Measurements from ENCODE around the gene AP3D1.
"Not testable (repeated sequence)": the region's sequence is repeated elsewhere in the genome, so short reads cannot be mapped to it uniquely, and the experiment has no call there.

Gene AP3D1

GRCh38 chr19:2148482-2149135, 2.8 kb downstream of the AP3D1 start:
- peak overlapping the region; percentile 90 for H3K27ac Mint-ChIP-seq
- no peaks in the 10 kb centered on the region for H3K27me3 Mint-ChIP-seq
- no peaks in the 10 kb centered on the region for H3K9me3 Mint-ChIP-seq
- H3K36me3 Mint-ChIP-seq (ENCODE audit: low read depth), result peaks cover 52% of the 10 kb centered on the region
- H3K4me1 Mint-ChIP-seq (ENCODE audit: low read depth), result peaks cover 61% of the 10 kb centered on the region
- peak overlapping the region; percentile 86 for H3K4me3 Mint-ChIP-seq
- DNase-seq, result peak; percentile 53

GRCh38 chr19:2145831-2146241, 5.5 kb downstream of the AP3D1 start:
- Mint-ChIP-seq H3K4me1 (ENCODE audit: low read depth) (peaks cover 55% of the 10 kb centered on the region), H3K9me3 (no peaks in the 10 kb centered on the region), H3K36me3 (ENCODE audit: low read depth) (peaks cover 60% of the 10 kb centered on the region), H3K27me3 (no peaks in the 10 kb centered on the region), H3K4me3 (no peak overlapping the region), H3K27ac (peak overlapping the region; percentile 10)
- DNase-seq, result no peak

GRCh38 chr19:2144190-2144589, 7.2 kb downstream of the AP3D1 start:
- H3K27me3 Mint-ChIP-seq, result no peaks in the 10 kb centered on the region
- H3K4me3 Mint-ChIP-seq, result no peak overlapping the region
- no peaks in the 10 kb centered on the region for H3K9me3 Mint-ChIP-seq
- H3K27ac Mint-ChIP-seq, result no peak overlapping the region
- DNase-seq, result no peak
- peaks cover 48% of the 10 kb centered on the region for H3K4me1 Mint-ChIP-seq (ENCODE audit: low read depth)
- H3K36me3 Mint-ChIP-seq (ENCODE audit: low read depth), result peaks cover 61% of the 10 kb centered on the region

GRCh38 chr19:2142173-2142829, 9.1 kb downstream of the AP3D1 start:
- Mint-ChIP-seq H3K9me3 (no peaks in the 10 kb centered on the region), H3K4me3 (no peak overlapping the region), H3K27ac (no peak overlapping the region)

GRCh38 chr19:2140138-2140569, 11.2 kb downstream of the AP3D1 start:
- no peak overlapping the region for H3K27ac Mint-ChIP-seq
- peaks cover 11% of the 10 kb centered on the region for H3K4me1 Mint-ChIP-seq (ENCODE audit: low read depth)
- H3K9me3 Mint-ChIP-seq, result no peaks in the 10 kb centered on the region
- peaks cover 68% of the 10 kb centered on the region for H3K36me3 Mint-ChIP-seq (ENCODE audit: low read depth)
- H3K27me3 Mint-ChIP-seq, result no peaks in the 10 kb centered on the region
- no peak for DNase-seq
- no peak overlapping the region for H3K4me3 Mint-ChIP-seq

More at GRCh38 chr19:2142173-2142829, 9.1 kb downstream of the AP3D1 start:
- Mint-ChIP-seq H3K36me3 (ENCODE audit: low read depth) (peaks cover 66% of the 10 kb centered on the region), H3K27me3 (no peaks in the 10 kb centered on the region), H3K4me1 (ENCODE audit: low read depth) (peaks cover 29% of the 10 kb centered on the region)
- no peak for DNase-seq

GRCh38 chr19:2139385-2140137, 11.8 kb downstream of the AP3D1 start:
- no peak for DNase-seq
- peaks cover 64% of the 10 kb centered on the region for H3K36me3 Mint-ChIP-seq (ENCODE audit: low read depth)
- peaks cover 7% of the 10 kb centered on the region for H3K4me1 Mint-ChIP-seq (ENCODE audit: low read depth)
- no peaks in the 10 kb centered on the region for H3K9me3 Mint-ChIP-seq
- H3K27me3 Mint-ChIP-seq, result no peaks in the 10 kb centered on the region
- H3K27ac Mint-ChIP-seq, result no peak overlapping the region
- H3K4me3 Mint-ChIP-seq, result no peak overlapping the region

GRCh38 chr19:2138061-2138728, 13.2 kb downstream of the AP3D1 start:
- H3K9me3 Mint-ChIP-seq, result no peaks in the 10 kb centered on the region
- H3K36me3 Mint-ChIP-seq (ENCODE audit: low read depth), result peaks cover 63% of the 10 kb centered on the region
- H3K27ac Mint-ChIP-seq, result peak overlapping the region; percentile 11
- H3K4me3 Mint-ChIP-seq, result no peak overlapping the region
- no peaks in the 10 kb centered on the region for H3K27me3 Mint-ChIP-seq
- no peak for DNase-seq
- H3K4me1 Mint-ChIP-seq (ENCODE audit: low read depth), result peaks cover 7% of the 10 kb centered on the region

GRCh38 chr19:2136796-2137195, 14.6 kb downstream of the AP3D1 start:
- no peak overlapping the region for H3K4me3 Mint-ChIP-seq
- no peaks in the 10 kb centered on the region for H3K27me3 Mint-ChIP-seq
- no peaks in the 10 kb centered on the region for H3K9me3 Mint-ChIP-seq
- H3K36me3 Mint-ChIP-seq (ENCODE audit: low read depth), result peaks cover 75% of the 10 kb centered on the region
- H3K27ac Mint-ChIP-seq, result no peak overlapping the region
- H3K4me1 Mint-ChIP-seq (ENCODE audit: low read depth), result peaks cover 7% of the 10 kb centered on the region
- DNase-seq, result no peak

- DNase-seq, result no peak
- peaks cover 75% of the 10 kb centered on the region for H3K36me3 Mint-ChIP-seq (ENCODE audit: low read depth)
- no peak overlapping the region for H3K27ac Mint-ChIP-seq
- no peaks in the 10 kb centered on the region for H3K27me3 Mint-ChIP-seq
- H3K9me3 Mint-ChIP-seq, result no peaks in the 10 kb centered on the region
- no peak overlapping the region for H3K4me3 Mint-ChIP-seq
- peaks cover 5% of the 10 kb centered on the region for H3K4me1 Mint-ChIP-seq (ENCODE audit: low read depth)
Observed at GRCh38 chr19:2135474-2136402, 15.6 kb downstream of the AP3D1 start.

GRCh38 chr19:2132731-2133490, 18.5 kb downstream of the AP3D1 start:
- Mint-ChIP-seq H3K9me3 (no peaks in the 10 kb centered on the region), H3K27ac (peak overlapping the region; percentile 9), H3K27me3 (no peaks in the 10 kb centered on the region), H3K36me3 (ENCODE audit: low read depth) (peaks cover 69% of the 10 kb centered on the region), H3K4me3 (no peak overlapping the region), H3K4me1 (ENCODE audit: low read depth) (no peaks in the 10 kb centered on the region)
- no peak for DNase-seq

GRCh38 chr19:2132191-2132590, 19.2 kb downstream of the AP3D1 start:
- Mint-ChIP-seq H3K4me1 (ENCODE audit: low read depth) (no peaks in the 10 kb centered on the region), H3K27ac (no peak overlapping the region), H3K4me3 (no peak overlapping the region), H3K27me3 (no peaks in the 10 kb centered on the region), H3K36me3 (ENCODE audit: low read depth) (peaks cover 69% of the 10 kb centered on the region), H3K9me3 (no peaks in the 10 kb centered on the region)
- no peak for DNase-seq

- DNase-seq; H3K4me1 Mint-ChIP-seq (ENCODE audit: low read depth); H3K4me3 Mint-ChIP-seq; H3K27me3 Mint-ChIP-seq; H3K9me3 Mint-ChIP-seq; H3K27ac Mint-ChIP-seq: not testable (repeated sequence)
- peaks cover 70% of the 10 kb centered on the region for H3K36me3 Mint-ChIP-seq (ENCODE audit: low read depth)
Observed at GRCh38 chr19:2131012-2131975, 20.1 kb downstream of the AP3D1 start.
